Measurements from ENCODE around the gene XPR1. TPM values are rescaled to one million over a fixed set of nuclear protein-coding genes. Genes with fewer than 3 reads are reported as not detected.

The XPR1 gene
- total and polyA plus RNA-seq, 2 of the 8 experiments (the other 6 are each of a cell fraction or from before 2014, with no cell fraction given): 28.6 to 43.9 TPM

GRCh38 chr1:180920193-180920592 lies 288.4 kb downstream of the XPR1 start (continued):
- TF ChIP-seq RAD21 (IDR thresholded peaks at IDR 0.05 in 1 of 2, conservative IDR thresholded peaks at IDR 0.05 in 1 of 2; ENCODE audit: low read depth in 2 of 2, low read length in 2 of 2) (no peak), ATF3 (IDR thresholded peaks at IDR 0.05; ENCODE audit: insufficient read depth, low read depth, low read length) (no peak), POLR2AphosphoS5 (IDR thresholded peaks at IDR 0.05; ENCODE audit: low read depth, low read length) (no peak), TCF12 (IDR thresholded peaks at IDR 0.05; ENCODE audit: low read depth, low read length) (no peak), CHD7 (IDR thresholded peaks at IDR 0.05; ENCODE audit: insufficient replicate concordance, low read length) (no peak), POU5F1 (IDR thresholded peaks at IDR 0.05; ENCODE audit: low read depth, low read length) (no peak), SP1 (IDR thresholded peaks at IDR 0.05; ENCODE audit: low read depth, low read length) (no peak), FOSL1 (IDR thresholded peaks at IDR 0.05; ENCODE audit: insufficient read depth, low read depth, low read length) (no peak)

All from H1 (cell line).